ENCODE data around the gene KCNA5. TPM values are rescaled to one million over a fixed set of nuclear protein-coding genes. Genes with fewer than 3 reads are reported as not detected.

The KCNA5 gene
- total RNA-seq, 1 experiment from 2014 or later, result not detected

DNA sequence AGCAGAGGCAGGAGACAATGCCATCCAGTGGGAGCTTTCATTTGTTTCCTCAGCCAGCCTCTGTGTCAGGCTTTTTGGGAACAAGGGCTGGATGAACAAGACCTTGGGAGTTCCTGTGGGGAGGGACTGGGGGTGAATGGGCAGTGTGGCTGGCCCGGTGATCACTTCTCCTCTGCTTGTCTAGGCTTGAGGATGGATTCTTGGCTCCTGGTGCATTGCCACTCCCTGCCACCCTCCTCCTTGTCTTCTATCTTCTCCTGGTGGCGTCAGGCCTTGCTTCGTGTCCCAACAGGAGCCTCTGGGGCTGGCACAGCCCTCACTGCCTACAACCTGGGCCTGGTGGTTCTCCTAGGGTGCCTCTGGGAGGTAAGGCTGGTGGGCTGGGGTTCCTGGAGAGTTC is 25.0 kb upstream of the KCNA5 start:
- ChIA-PET POLR2A (no interaction called here), CTCF (no interaction called here)
- intact Hi-C loops (cut with micrococcal nuclease; ENCODE audit: unreplicated experiment), result no loop called here
- peaks cover 3% of the 10 kb centered on the region; the same call in 1 of the 2 replicates for H3K27me3 ChIP-seq (replicated peaks; ENCODE audit: control insufficient read depth, insufficient read depth, low read length)
- Mint-ChIP-seq H3K4me3 (ENCODE audit: unreplicated experiment) (no peak overlapping the region), H3K27me3 (ENCODE audit: insufficient read depth, unreplicated experiment) (peaks cover 48% of the 10 kb centered on the region), H3K27ac (ENCODE audit: unreplicated experiment) (no peak overlapping the region), H3K36me3 (ENCODE audit: insufficient read depth, unreplicated experiment) (no peaks in the 10 kb centered on the region), H3K4me1 (ENCODE audit: low read depth, unreplicated experiment) (no peaks in the 10 kb centered on the region), H3K9me3 (ENCODE audit: unreplicated experiment) (no peaks in the 10 kb centered on the region)
- no peaks in the 10 kb centered on the region for H3K36me3 ChIP-seq (ENCODE audit: control insufficient read depth, insufficient read depth, low read length)
- DNase-seq, result no peak
- no TSS peak for BruUV-seq (replicated peaks)
- TF ChIP-seq, protein P1, sequence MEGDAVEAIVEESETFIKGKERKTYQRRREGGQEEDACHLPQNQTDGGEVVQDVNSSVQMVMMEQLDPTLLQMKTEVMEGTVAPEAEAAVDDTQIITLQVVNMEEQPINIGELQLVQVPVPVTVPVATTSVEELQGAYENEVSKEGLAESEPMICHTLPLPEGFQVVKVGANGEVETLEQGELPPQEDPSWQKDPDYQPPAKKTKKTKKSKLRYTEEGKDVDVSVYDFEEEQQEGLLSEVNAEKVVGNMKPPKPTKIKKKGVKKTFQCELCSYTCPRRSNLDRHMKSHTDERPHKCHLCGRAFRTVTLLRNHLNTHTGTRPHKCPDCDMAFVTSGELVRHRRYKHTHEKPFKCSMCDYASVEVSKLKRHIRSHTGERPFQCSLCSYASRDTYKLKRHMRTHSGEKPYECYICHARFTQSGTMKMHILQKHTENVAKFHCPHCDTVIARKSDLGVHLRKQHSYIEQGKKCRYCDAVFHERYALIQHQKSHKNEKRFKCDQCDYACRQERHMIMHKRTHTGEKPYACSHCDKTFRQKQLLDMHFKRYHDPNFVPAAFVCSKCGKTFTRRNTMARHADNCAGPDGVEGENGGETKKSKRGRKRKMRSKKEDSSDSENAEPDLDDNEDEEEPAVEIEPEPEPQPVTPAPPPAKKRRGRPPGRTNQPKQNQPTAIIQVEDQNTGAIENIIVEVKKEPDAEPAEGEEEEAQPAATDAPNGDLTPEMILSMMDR (IDR thresholded peaks at IDR 0.05; ENCODE audit: insufficient read depth in 1 of 2, low read depth in 1 of 2, low read length in 1 of 2, severe bottlenecking in 1 of 2, unreplicated experiment in 1 of 2), result no peak
- no peaks in the 10 kb centered on the region for H3K4me1 ChIP-seq
- H3K9me3 ChIP-seq, result no peaks in the 10 kb centered on the region
- no peak overlapping the region for H3K4me3 ChIP-seq (ENCODE audit: low read depth, low read length)

DNA sequence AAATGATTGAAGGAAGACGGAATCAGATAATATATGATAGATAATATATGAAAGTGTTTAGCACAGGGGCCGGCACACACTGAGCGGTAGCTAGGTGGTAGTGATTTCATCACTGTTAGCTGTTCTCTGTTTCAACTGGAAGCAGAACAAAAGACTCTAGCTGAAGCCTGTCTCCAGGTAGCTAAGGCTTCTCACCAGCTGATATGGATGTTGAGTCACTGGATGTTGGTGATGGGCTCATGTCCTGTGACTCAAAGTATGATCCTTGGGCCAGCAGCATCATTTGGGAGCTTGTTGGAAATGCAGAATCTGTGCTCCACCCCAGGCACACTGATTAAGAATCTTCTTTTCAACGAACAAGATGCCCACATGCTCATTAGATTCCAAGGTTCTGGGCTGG is 21.7 kb upstream of the KCNA5 start:
- POLR2A ChIA-PET, result no interaction called here
- TF ChIP-seq, protein P1 (IDR thresholded peaks at IDR 0.05; ENCODE audit: insufficient read depth in 1 of 2, low read depth in 1 of 2, low read length in 1 of 2, severe bottlenecking in 1 of 2, unreplicated experiment in 1 of 2), result no peak
- H3K27ac Mint-ChIP-seq (ENCODE audit: unreplicated experiment), result no peak overlapping the region
- H3K4me3 ChIP-seq (ENCODE audit: low read depth, low read length), result no peak overlapping the region
- intact Hi-C loops (cut with micrococcal nuclease; ENCODE audit: unreplicated experiment), result loop anchor here (1.0 kb wide), 2 partner anchors 62 to 420 kb away; no protein-coding TSS in a partner anchor
- BruUV-seq (replicated peaks), result no TSS peak
- CTCF ChIA-PET, result interaction anchor here (1.2 to 2.8 kb wide), 2 partner anchors 9 to 62 kb away, joined by 5 to 15 read pairs; no protein-coding TSS in a partner anchor
- no peaks in the 10 kb centered on the region for H3K4me1 Mint-ChIP-seq (ENCODE audit: low read depth, unreplicated experiment)
- H3K27me3 Mint-ChIP-seq (ENCODE audit: insufficient read depth, unreplicated experiment), result peaks cover 32% of the 10 kb centered on the region
- H3K9me3 Mint-ChIP-seq (ENCODE audit: unreplicated experiment), result no peaks in the 10 kb centered on the region
- no peaks in the 10 kb centered on the region for H3K4me1 ChIP-seq
- no peak overlapping the region for H3K4me3 Mint-ChIP-seq (ENCODE audit: unreplicated experiment)
- no peaks in the 10 kb centered on the region for H3K36me3 ChIP-seq (ENCODE audit: control insufficient read depth, insufficient read depth, low read length)
- no peaks in the 10 kb centered on the region for H3K9me3 ChIP-seq
- DNase-seq, result no peak
- H3K36me3 Mint-ChIP-seq (ENCODE audit: insufficient read depth, unreplicated experiment), result no peaks in the 10 kb centered on the region
- H3K27me3 ChIP-seq (replicated peaks; ENCODE audit: control insufficient read depth, insufficient read depth, low read length), result peaks cover 3% of the 10 kb centered on the region; the same call in 1 of the 2 replicates

DNA sequence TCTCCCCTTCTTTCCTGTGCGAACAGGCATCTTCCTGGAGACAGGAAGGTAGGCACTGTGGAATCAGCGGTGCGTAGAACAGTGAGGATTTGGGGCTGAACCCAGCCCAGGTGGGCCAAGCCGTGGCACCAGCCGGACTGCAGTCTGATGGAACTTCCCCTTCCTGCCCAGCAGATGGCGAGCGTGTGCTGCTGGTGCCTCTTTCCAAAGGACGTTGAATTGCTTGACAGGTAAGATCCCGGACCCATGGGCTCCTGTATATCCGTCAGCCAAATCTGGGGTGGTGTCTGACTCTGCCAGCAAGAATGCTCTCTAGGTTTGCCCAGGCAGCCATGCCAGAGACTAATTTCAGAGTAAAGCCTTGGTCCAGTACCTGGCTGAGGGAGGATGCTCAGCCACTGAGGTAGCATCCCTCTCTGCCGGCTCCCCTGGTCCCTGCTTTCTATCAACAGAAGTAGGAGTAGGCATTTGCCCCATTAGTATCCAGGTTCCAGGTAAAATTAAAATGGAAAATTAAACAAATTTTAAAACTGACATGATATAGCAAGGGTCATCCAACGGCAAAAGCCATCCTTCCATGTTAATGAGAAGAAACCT is 21.1 kb upstream of the KCNA5 start:
- peaks cover 3% of the 10 kb centered on the region; the same call in 1 of the 2 replicates for H3K27me3 ChIP-seq (replicated peaks; ENCODE audit: control insufficient read depth, insufficient read depth, low read length)
- Mint-ChIP-seq H3K9me3 (ENCODE audit: unreplicated experiment) (no peaks in the 10 kb centered on the region), H3K4me1 (ENCODE audit: low read depth, unreplicated experiment) (no peaks in the 10 kb centered on the region), H3K27ac (ENCODE audit: unreplicated experiment) (no peak overlapping the region), H3K27me3 (ENCODE audit: insufficient read depth, unreplicated experiment) (peaks cover 28% of the 10 kb centered on the region), H3K36me3 (ENCODE audit: insufficient read depth, unreplicated experiment) (no peaks in the 10 kb centered on the region), H3K4me3 (ENCODE audit: unreplicated experiment) (no peak overlapping the region)
- no peak overlapping the region for H3K4me3 ChIP-seq (ENCODE audit: low read depth, low read length)
- CTCF ChIA-PET, result interaction anchor here (0.7 to 2.8 kb wide), 5 partner anchors 9 to 167 kb away, joined by 3 to 15 read pairs (median 5); no protein-coding TSS in a partner anchor
- H3K9me3 ChIP-seq, result no peaks in the 10 kb centered on the region
- BruUV-seq (replicated peaks), result no TSS peak
- no peaks in the 10 kb centered on the region for H3K36me3 ChIP-seq (ENCODE audit: control insufficient read depth, insufficient read depth, low read length)
- DNase-seq, result peak in 1 of 2 experiments; percentile 65
- TF ChIP-seq, protein P1 (IDR thresholded peaks at IDR 0.05; ENCODE audit: insufficient read depth in 1 of 2, low read depth in 1 of 2, low read length in 1 of 2, severe bottlenecking in 1 of 2, unreplicated experiment in 1 of 2), result peak; percentile 98 to 99
- POLR2A ChIA-PET, result no interaction called here
- intact Hi-C loops (cut with micrococcal nuclease; ENCODE audit: unreplicated experiment), result loop anchor here (1.0 kb wide), 2 partner anchors 62 to 420 kb away; no protein-coding TSS in a partner anchor
- no peaks in the 10 kb centered on the region for H3K4me1 ChIP-seq

Measured in Caco-2 (cell line).